Neuronal stem cell (in vitro differentiated cells): ENCODE measurements around the gene OR4Q3. TPM values are rescaled to one million over a fixed set of nuclear protein-coding genes. Genes with fewer than 3 reads are reported as not detected.
"Not testable (repeated sequence)": the region's sequence is repeated elsewhere in the genome, so short reads cannot be mapped to it uniquely, and the experiment has no call there.

Experiments
- DNase-seq: peaks from one replicate; pipeline ENCODE4 v3.0.0-alpha.2; 2013; ENCODE audit warnings: low spot score
- H2AFZ ChIP-seq: one replicate; pipeline ENCODE4 v1.6.1; 2013; ENCODE audit warnings: mild to moderate bottlenecking, low read length, inconsistent platforms
- H2AK5ac ChIP-seq: 2 replicates; pipeline ENCODE4 v1.6.1; 2013; ENCODE audit warnings: low read depth, mild to moderate bottlenecking, inconsistent platforms, low read length, moderate library complexity, mixed read lengths
- H2BK120ac ChIP-seq: 2 replicates; pipeline ENCODE4 v1.6.1; 2013; ENCODE audit warnings: low read depth, mild to moderate bottlenecking, inconsistent platforms, low read length, moderate library complexity, mixed read lengths
- H2BK12ac ChIP-seq: one replicate; pipeline ENCODE4 v1.6.1; 2013; ENCODE audit warnings: low read length, inconsistent platforms
- H2BK15ac ChIP-seq: 2 replicates; pipeline ENCODE4 v1.6.1; 2013; ENCODE audit warnings: mild to moderate bottlenecking, low read length, inconsistent platforms, mixed read lengths
- H2BK5ac ChIP-seq: one replicate; pipeline ENCODE4 v1.6.1; 2013; ENCODE audit warnings: inconsistent platforms, mild to moderate bottlenecking, low read length, moderate library complexity
- H3K14ac ChIP-seq: one replicate; pipeline ENCODE4 v1.6.1; 2013; ENCODE audit warnings: low read length, inconsistent platforms
- H3K18ac ChIP-seq: 2 replicates; pipeline ENCODE4 v1.6.1; 2013; ENCODE audit warnings: low read length, inconsistent platforms
- H3K23ac ChIP-seq: 2 replicates; pipeline ENCODE4 v1.6.1; 2013; ENCODE audit warnings: low read depth, mild to moderate bottlenecking, mixed read lengths, low read length, inconsistent platforms; ENCODE audit not compliant: poor library complexity
- H3K27ac ChIP-seq: replicated peaks from 3 replicates; pipeline ENCODE4 v1.5.1; 2013; ENCODE audit warnings: low read length, inconsistent platforms
- H3K27me3 ChIP-seq, 3 experiments: 2 replicates each; pipeline ENCODE4 v1.6.1; 2013; ENCODE audit warnings: low read length in 3 of 3, mild to moderate bottlenecking in 2 of 3, inconsistent platforms in 1 of 3, low read depth in 1 of 3, mixed read lengths in 1 of 3, moderate library complexity in 1 of 3; ENCODE audit not compliant: control insufficient read depth in 3 of 3, insufficient read depth in 3 of 3
- H3K36me3 ChIP-seq, 2 donors: replicated peaks in 1 of 2; 2 replicates each; pipeline ENCODE4 v1.6.1; 2013; ENCODE audit warnings: low read length in 2 of 2; ENCODE audit not compliant: control insufficient read depth in 2 of 2, insufficient read depth in 2 of 2
- H3K4ac ChIP-seq: 2 replicates; pipeline ENCODE4 v1.6.1; 2013; ENCODE audit warnings: inconsistent platforms, mild to moderate bottlenecking, low read length, moderate library complexity
- H3K4me1 ChIP-seq, 2 donors: 1 replicate in 1 of 2; 2 replicates in 1 of 2; pipeline ENCODE4 v1.6.1; 2013; ENCODE audit warnings: low read length in 2 of 2, low read depth in 1 of 2; ENCODE audit not compliant: control insufficient read depth in 2 of 2, insufficient read depth in 1 of 2
- H3K4me2 ChIP-seq: one replicate; pipeline ENCODE4 v1.6.1; 2013; ENCODE audit warnings: mild to moderate bottlenecking, low read length, inconsistent platforms; ENCODE audit not compliant: insufficient read depth, poor library complexity, severe bottlenecking
- H3K4me3 ChIP-seq, 2 donors: 2 replicates each; pipeline ENCODE4 v1.5.1; 2013; ENCODE audit warnings: low read length in 2 of 2, mild to moderate bottlenecking in 2 of 2, inconsistent platforms in 1 of 2, moderate library complexity in 1 of 2
- H3K79me1 ChIP-seq: one replicate; pipeline ENCODE4 v1.6.1; 2013; ENCODE audit warnings: low read depth, mild to moderate bottlenecking, inconsistent platforms, low read length, moderate library complexity
- H3K9ac ChIP-seq: one replicate; pipeline ENCODE4 v1.6.1; 2013; ENCODE audit warnings: mild to moderate bottlenecking, low read depth, low read length, inconsistent platforms; ENCODE audit not compliant: poor library complexity
- H3K9me3 ChIP-seq, 2 donors: replicated peaks in 1 of 2; 2 replicates each; pipeline versions ENCODE3 to v1.6.1; 2013; ENCODE audit warnings: low read length in 2 of 2, mild to moderate bottlenecking in 2 of 2, inconsistent platforms in 1 of 2, low read depth in 1 of 2, mixed read lengths in 1 of 2, moderate library complexity in 1 of 2; ENCODE audit not compliant: control insufficient read depth in 2 of 2, insufficient read depth in 1 of 2
- H4K8ac ChIP-seq: one replicate; pipeline ENCODE4 v1.6.1; 2013; ENCODE audit warnings: low read depth, mild to moderate bottlenecking, inconsistent platforms, low read length, moderate library complexity
- H4K91ac ChIP-seq: one replicate; pipeline ENCODE4 v1.6.1; 2013; ENCODE audit warnings: low read length, low read depth, mild to moderate bottlenecking, inconsistent platforms; ENCODE audit not compliant: poor library complexity
- WGBS, 2 donors: extraction: QIAGEN DNeasy Blood & Tissue Kit; methylation state at CpG; one replicate each; pipeline ENCODE4 v1.1.7; 2013; ENCODE audit warnings: missing lambda C conversion rate in 2 of 2, mixed read lengths in 1 of 2; ENCODE audit not compliant: insufficient read length in 2 of 2, insufficient replicate concordance in 1 of 2; ENCODE audit errors: extremely low coverage in 2 of 2; 5-methylcytosine and 5-hydroxymethylcytosine counted together
- polyA plus RNA-seq, 2 experiments: library from polyadenylated mRNA; stranded (reverse); fragments of 200-250 nt; gene quantifications; one replicate each; pipeline ENCODE4 v1.2.3, GENCODE V29; 2013

The OR4Q3 gene
- polyA plus RNA-seq (2013, experiment 1 of 2), result not detected
- not detected for polyA plus RNA-seq (2013, experiment 2 of 2)

- Histone ChIP-seq H3K9ac (no peak within 1 kb of the TSS), H3K4ac (no peak within 1 kb of the TSS), H2BK120ac (no peak within 1 kb of the TSS), H3K4me2 (no peak within 1 kb of the TSS), H2BK12ac (no peak within 1 kb of the TSS), H2AFZ (no peak within 1 kb of the TSS), H3K79me1 (no peaks in the 10 kb centered on the region), H4K8ac (no peak within 1 kb of the TSS), H3K23ac (no peak within 1 kb of the TSS), H3K9me3 (no peaks in the 10 kb centered on the region), H3K4me3 (no peak within 1 kb of the TSS), H3K36me3 (no peaks in the 10 kb centered on the region), H2AK5ac (no peak within 1 kb of the TSS), H3K4me1 (no peaks in the 10 kb centered on the region), H3K18ac (no peak within 1 kb of the TSS), H3K27me3 (no peaks in the 10 kb centered on the region), H3K27ac (no peak within 1 kb of the TSS), H3K14ac (no peak within 1 kb of the TSS), H2BK15ac (no peak within 1 kb of the TSS), H2BK5ac (no peak within 1 kb of the TSS), H4K91ac (no peak within 1 kb of the TSS)
- no peak for DNase-seq
- no CpG with 5 or more reads among the region's 1 CpG for WGBS, 2 donors
Observed at GRCh38 chr14:19743256-19743655, at the start of gene OR4Q3. Gene OR4Q3 (plus strand): TSS chr14:19743571.

GRCh38 chr14:19729359-19729758 lies 14.0 kb upstream of the OR4Q3 start:
- Histone ChIP-seq H2BK120ac (no peak overlapping the region), H2BK15ac (no peak overlapping the region), H3K9me3 (peaks cover 0 to 6% of the 10 kb centered on the region in 2 donors), H3K4me2 (no peak overlapping the region), H3K36me3 (no peaks in the 10 kb centered on the region), H3K14ac (no peak overlapping the region), H2AK5ac (no peak overlapping the region), H2AFZ (no peak overlapping the region), H3K23ac (no peak overlapping the region), H2BK5ac (no peak overlapping the region), H3K79me1 (no peaks in the 10 kb centered on the region), H3K18ac (no peak overlapping the region), H3K9ac (no peak overlapping the region), H3K4ac (no peak overlapping the region), H3K4me1 (no peaks in the 10 kb centered on the region), H3K4me3 (no peak overlapping the region), H2BK12ac (no peak overlapping the region), H3K27me3 (no peaks in the 10 kb centered on the region), H4K91ac (no peak overlapping the region), H3K27ac (no peak overlapping the region), H4K8ac (no peak overlapping the region)
- no peak for DNase-seq

- Histone ChIP-seq H3K18ac (no peak overlapping the region), H2BK12ac (no peak overlapping the region), H4K91ac (no peak overlapping the region), H2BK120ac (no peak overlapping the region), H3K36me3 (no peaks in the 10 kb centered on the region), H3K4me3 (no peak overlapping the region), H2BK15ac (no peak overlapping the region), H3K27me3 (no peaks in the 10 kb centered on the region), H3K4ac (no peak overlapping the region), H2AK5ac (no peak overlapping the region), H3K23ac (no peak overlapping the region), H3K14ac (no peak overlapping the region), H3K27ac (no peak overlapping the region), H3K9ac (no peak overlapping the region), H3K4me2 (no peak overlapping the region), H2AFZ (no peak overlapping the region), H2BK5ac (no peak overlapping the region), H3K4me1 (no peaks in the 10 kb centered on the region), H3K9me3 (peaks cover 0 to 6% of the 10 kb centered on the region in 2 donors), H4K8ac (no peak overlapping the region), H3K79me1 (no peaks in the 10 kb centered on the region)
- WGBS, 2 donors, result no CpG with 5 or more reads among the region's 2 CpGs
- DNase-seq, result no peak
Observed at GRCh38 chr14:19729763-19730162, 13.6 kb upstream of the OR4Q3 start.

GRCh38 chr14:19733893-19734292 lies 9.5 kb upstream of the OR4Q3 start:
- not testable (repeated sequence) for H2BK5ac ChIP-seq, H3K4me3 ChIP-seq, H3K23ac ChIP-seq, H3K27ac ChIP-seq, H2BK15ac ChIP-seq, H3K9me3 ChIP-seq, H3K4me1 ChIP-seq, H2BK120ac ChIP-seq, H3K14ac ChIP-seq, H3K27me3 ChIP-seq, H3K79me1 ChIP-seq, H3K36me3 ChIP-seq, H3K9ac ChIP-seq, H2AK5ac ChIP-seq, H4K8ac ChIP-seq, H3K18ac ChIP-seq, H4K91ac ChIP-seq, DNase-seq, H3K4ac ChIP-seq, H2BK12ac ChIP-seq, H2AFZ ChIP-seq, H3K4me2 ChIP-seq
- no CpG with 5 or more reads among the region's 3 CpGs for WGBS, 2 donors
